ACC112 (cell line): ENCODE measurements around the gene RNASEH2B.

Experiments
- H2AFZ ChIP-seq: fragments of 200-600 bp; sonication (generic); one replicate; pipeline ENCODE4 v1.6.0; 2017; ENCODE audit warnings: antibody characterized with exemption, low read length; ENCODE audit not compliant: unreplicated experiment
- H3K27ac ChIP-seq: fragments of 200-600 bp; sonication (generic); 2 replicates; pipeline ENCODE4 v1.5.1; 2014; ENCODE audit warnings: low read depth, mild to moderate bottlenecking, antibody characterized with exemption, low read length, moderate library complexity
- H3K27me3 ChIP-seq: fragments of 200-600 bp; sonication (generic); 2 replicates; pipeline ENCODE4 v1.6.1; 2014; ENCODE audit warnings: mild to moderate bottlenecking, antibody characterized with exemption, low read length, moderate library complexity, mixed read lengths; ENCODE audit not compliant: insufficient read depth
- H3K36me3 ChIP-seq: fragments of 200-600 bp; sonication (generic); 2 replicates; pipeline ENCODE4 v1.6.1; 2016; ENCODE audit warnings: mild to moderate bottlenecking, antibody characterized with exemption, low read length, moderate library complexity, mixed read lengths; ENCODE audit not compliant: insufficient read depth
- H3K4me1 ChIP-seq: fragments of 200-600 bp; sonication (generic); one replicate; pipeline ENCODE4 v1.6.1; 2016; ENCODE audit warnings: low read length, mixed read lengths; ENCODE audit not compliant: insufficient read depth, unreplicated experiment, control insufficient read depth
- H3K4me3 ChIP-seq: fragments of 200-600 bp; sonication (generic); 2 replicates; pipeline ENCODE4 v1.5.1; 2014; ENCODE audit warnings: mild to moderate bottlenecking, low read depth, low read length
- H3K79me2 ChIP-seq: fragments of 200-600 bp; sonication (generic); one replicate; pipeline ENCODE4 v1.6.0; 2016; ENCODE audit warnings: low read length; ENCODE audit not compliant: control insufficient read depth, unreplicated experiment, insufficient read depth

The RNASEH2B gene

GRCh38 chr13:50907781-50908180 lies 1.8 kb upstream of the RNASEH2B start:
- H2AFZ ChIP-seq: no peak overlapping the region
- H3K79me2 ChIP-seq: peaks cover 26% of the 10 kb centered on the region
- no peak overlapping the region for H3K4me3 ChIP-seq
- H3K4me1 ChIP-seq: peaks cover 9% of the 10 kb centered on the region
- no peaks in the 10 kb centered on the region for H3K27me3 ChIP-seq
- no peak overlapping the region for H3K27ac ChIP-seq
- no peaks in the 10 kb centered on the region for H3K36me3 ChIP-seq

DNA sequence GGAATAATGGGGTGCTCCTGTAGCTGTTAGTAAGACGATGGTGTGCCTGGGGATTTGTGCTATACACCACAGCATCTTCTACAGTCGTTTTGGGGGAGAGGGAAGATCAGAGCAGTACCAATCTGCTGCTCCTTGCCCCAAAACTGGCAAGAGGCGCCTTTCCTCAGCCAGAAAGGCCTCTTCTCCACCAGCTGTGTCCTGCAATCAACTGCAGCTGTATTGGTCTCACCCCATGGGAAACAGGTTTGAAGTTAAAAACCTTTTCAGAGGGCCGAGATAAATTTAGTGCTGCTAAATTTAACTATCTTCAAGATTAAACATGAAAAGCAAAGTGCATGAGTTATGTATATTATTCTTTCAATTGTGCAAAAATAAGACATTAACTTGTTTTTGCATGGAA lies 1.2 kb upstream of the RNASEH2B start:
- no peaks in the 10 kb centered on the region for H3K36me3 ChIP-seq
- H3K4me1 ChIP-seq: peaks cover 9% of the 10 kb centered on the region
- no peak overlapping the region for H2AFZ ChIP-seq
- no peak overlapping the region for H3K4me3 ChIP-seq
- no peak overlapping the region for H3K27ac ChIP-seq
- H3K27me3 ChIP-seq: no peaks in the 10 kb centered on the region
- H3K79me2 ChIP-seq: peaks cover 32% of the 10 kb centered on the region

- Histone ChIP-seq H3K27ac (peak overlapping the region; percentile 79), H2AFZ (peak overlapping the region; percentile 98), H3K79me2 (peaks cover 50% of the 10 kb centered on the region), H3K4me3 (peak overlapping the region; percentile 91), H3K4me1 (peaks cover 17% of the 10 kb centered on the region), H3K27me3 (no peaks in the 10 kb centered on the region), H3K36me3 (no peaks in the 10 kb centered on the region)
Observed at GRCh38 chr13:50910485-50910805, 854 bp downstream of the RNASEH2B start.

DNA sequence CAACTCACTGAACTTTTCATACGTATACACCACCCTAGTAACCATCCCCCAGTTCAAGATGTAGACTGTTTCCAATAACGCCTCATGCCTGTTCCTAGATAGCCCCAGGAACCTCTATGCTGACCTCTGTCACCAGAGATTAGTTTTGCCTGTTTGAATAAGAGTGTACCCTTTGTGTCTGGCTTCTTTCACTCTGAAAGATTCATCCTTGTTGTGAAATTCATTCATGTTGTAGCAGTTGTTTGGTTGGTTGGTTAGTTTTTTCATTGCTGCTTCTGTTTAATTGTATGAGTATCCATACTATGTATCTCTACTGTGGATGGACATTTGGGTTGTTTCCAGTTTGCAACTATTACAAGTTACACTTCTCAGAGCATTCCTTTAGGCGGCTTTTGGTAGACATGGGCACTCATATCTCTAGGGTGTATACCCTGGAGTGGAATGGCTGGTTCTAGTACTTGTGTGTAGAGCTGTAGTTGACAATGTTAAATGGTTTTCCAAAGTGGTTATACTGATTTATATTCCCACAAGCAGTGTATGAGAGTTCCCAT lies 1.6 kb downstream of the RNASEH2B start:
- no peak overlapping the region for H3K27ac ChIP-seq
- H3K4me1 ChIP-seq: peaks cover 17% of the 10 kb centered on the region

GRCh38 chr13:50911937-50912795 lies 2.6 kb downstream of the RNASEH2B start:
- peaks cover 17% of the 10 kb centered on the region for H3K4me1 ChIP-seq
- H3K4me3 ChIP-seq: peak overlapping the region; percentile 91
- H3K27ac ChIP-seq: no peak overlapping the region
- no peaks in the 10 kb centered on the region for H3K36me3 ChIP-seq
- H2AFZ ChIP-seq: no peak overlapping the region
- peaks cover 64% of the 10 kb centered on the region for H3K79me2 ChIP-seq
- H3K27me3 ChIP-seq: no peaks in the 10 kb centered on the region

More for the DNA sequence above, 1.6 kb downstream of the RNASEH2B start:
- Histone ChIP-seq H2AFZ (peak overlapping the region; percentile 7), H3K79me2 (peaks cover 54% of the 10 kb centered on the region), H3K4me3 (peak overlapping the region; percentile 91), H3K36me3 (no peaks in the 10 kb centered on the region), H3K27me3 (no peaks in the 10 kb centered on the region)

GRCh38 chr13:50912851-50913250 lies 3.3 kb downstream of the RNASEH2B start:
- peaks cover 17% of the 10 kb centered on the region for H3K4me1 ChIP-seq
- H3K79me2 ChIP-seq: peaks cover 71% of the 10 kb centered on the region
- H2AFZ ChIP-seq: no peak overlapping the region
- H3K36me3 ChIP-seq: no peaks in the 10 kb centered on the region
- H3K27me3 ChIP-seq: no peaks in the 10 kb centered on the region
- no peak overlapping the region for H3K27ac ChIP-seq
- no peak overlapping the region for H3K4me3 ChIP-seq

- H3K27ac ChIP-seq: no peak overlapping the region
- no peaks in the 10 kb centered on the region for H3K27me3 ChIP-seq
- no peak overlapping the region for H3K4me3 ChIP-seq
- H2AFZ ChIP-seq: no peak overlapping the region
- H3K79me2 ChIP-seq: peaks cover 81% of the 10 kb centered on the region
- H3K4me1 ChIP-seq: peaks cover 17% of the 10 kb centered on the region
- H3K36me3 ChIP-seq: no peaks in the 10 kb centered on the region
Observed at GRCh38 chr13:50914176-50914700, 4.6 kb downstream of the RNASEH2B start.

DNA sequence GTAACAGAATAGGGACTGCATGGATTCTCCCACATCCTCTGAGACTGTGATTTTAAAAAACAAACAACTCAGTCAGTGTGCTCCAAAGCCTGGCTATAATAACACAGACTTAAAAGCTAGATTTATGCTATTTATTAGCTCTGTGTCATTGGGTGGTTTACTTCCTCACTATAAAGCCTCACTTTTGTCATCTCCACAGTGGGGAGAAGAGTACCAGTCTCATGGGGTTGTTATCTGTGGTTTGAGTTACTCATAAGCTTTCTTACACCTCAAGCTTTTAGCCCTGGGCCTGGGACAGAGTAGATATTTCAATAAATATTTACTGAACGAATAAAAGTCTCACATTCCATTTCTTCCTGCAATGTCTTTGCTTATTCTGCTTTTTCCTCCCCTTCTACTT lies 5.3 kb downstream of the RNASEH2B start:
- peaks cover 87% of the 10 kb centered on the region for H3K79me2 ChIP-seq
- no peak overlapping the region for H3K27ac ChIP-seq
- H3K27me3 ChIP-seq: no peaks in the 10 kb centered on the region
- H2AFZ ChIP-seq: no peak overlapping the region
- H3K4me1 ChIP-seq: peaks cover 17% of the 10 kb centered on the region
- H3K36me3 ChIP-seq: no peaks in the 10 kb centered on the region
- H3K4me3 ChIP-seq: no peak overlapping the region

- Histone ChIP-seq H3K36me3 (no peaks in the 10 kb centered on the region), H3K4me1 (peaks cover 17% of the 10 kb centered on the region), H3K27me3 (no peaks in the 10 kb centered on the region), H3K27ac (no peak overlapping the region), H3K79me2 (peaks cover 87% of the 10 kb centered on the region), H2AFZ (no peak overlapping the region), H3K4me3 (no peak overlapping the region)
Observed at GRCh38 chr13:50915565-50915964, 6.0 kb downstream of the RNASEH2B start.

DNA sequence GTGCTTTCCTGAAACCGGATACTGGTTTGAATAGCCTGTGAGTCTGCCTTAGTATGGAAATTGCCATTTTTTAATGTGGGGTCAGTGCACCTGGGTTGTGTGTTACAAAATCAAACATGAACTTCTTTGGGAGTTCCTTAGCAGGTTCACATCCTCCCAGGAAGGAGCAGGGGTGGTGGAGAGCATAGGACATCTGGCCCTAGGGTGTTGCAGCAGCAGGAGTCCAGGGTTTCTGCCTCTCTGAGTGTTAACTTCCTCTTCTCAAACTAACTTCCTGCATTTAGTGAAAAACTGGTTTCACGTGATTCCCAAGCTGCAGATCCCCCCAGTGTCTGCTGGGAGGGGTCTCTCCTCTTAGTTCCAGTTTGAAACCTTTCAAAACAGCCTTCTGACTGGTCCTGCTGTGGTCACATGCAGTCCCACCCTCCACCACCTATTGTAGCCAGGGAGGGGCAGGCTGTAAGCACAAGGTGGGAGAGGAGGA lies 7.2 kb downstream of the RNASEH2B start:
- H3K4me1 ChIP-seq: peaks cover 9% of the 10 kb centered on the region
- H2AFZ ChIP-seq: no peak overlapping the region
- no peak overlapping the region for H3K4me3 ChIP-seq
- H3K79me2 ChIP-seq: peaks cover 80% of the 10 kb centered on the region
- no peak overlapping the region for H3K27ac ChIP-seq
- peaks cover 10% of the 10 kb centered on the region for H3K36me3 ChIP-seq
- H3K27me3 ChIP-seq: no peaks in the 10 kb centered on the region

DNA sequence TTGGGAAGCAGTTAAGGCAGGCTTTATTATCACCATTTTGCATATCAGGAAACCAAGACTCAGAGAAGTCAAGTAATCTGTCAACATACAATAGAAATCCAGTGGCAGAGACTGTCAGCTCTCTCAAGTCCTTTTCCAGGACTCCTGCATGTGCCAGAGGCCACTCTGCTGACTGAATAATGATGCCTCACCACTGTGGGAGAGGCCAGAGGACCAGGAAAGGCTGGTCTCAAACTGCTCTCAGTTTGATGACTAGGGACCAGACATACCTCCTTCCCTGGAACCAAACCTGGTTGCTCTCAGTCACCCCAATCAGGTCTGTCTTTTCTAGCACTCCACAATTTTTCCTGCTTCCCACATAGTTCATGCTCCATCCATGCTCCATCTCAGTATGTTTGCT lies 8.0 kb downstream of the RNASEH2B start:
- peaks cover 74% of the 10 kb centered on the region for H3K79me2 ChIP-seq
- H3K27ac ChIP-seq: no peak overlapping the region
- H2AFZ ChIP-seq: no peak overlapping the region
- no peak overlapping the region for H3K4me3 ChIP-seq
- H3K4me1 ChIP-seq: peaks cover 8% of the 10 kb centered on the region
- H3K36me3 ChIP-seq: peaks cover 18% of the 10 kb centered on the region
- no peaks in the 10 kb centered on the region for H3K27me3 ChIP-seq
